Neuronal stem cell (in vitro differentiated cells): Measurements from ENCODE around the gene ABCC10.
A peak's percentile ranks its signal among the peaks of the same experiment; 100 is the strongest.
"Not testable (repeated sequence)": the region's sequence is repeated elsewhere in the genome, so short reads cannot be mapped to it uniquely, and the experiment has no call there.

Experiments used
- DNase-seq: peaks from one replicate; pipeline ENCODE4 v3.0.0-alpha.2; 2013; ENCODE audit warnings: low spot score
- H2AFZ ChIP-seq: one replicate; pipeline ENCODE4 v1.6.1; 2013; ENCODE audit warnings: mild to moderate bottlenecking, low read length, inconsistent platforms
- H2AK5ac ChIP-seq: 2 replicates; pipeline ENCODE4 v1.6.1; 2013; ENCODE audit warnings: low read depth, mild to moderate bottlenecking, inconsistent platforms, low read length, moderate library complexity, mixed read lengths
- H2BK120ac ChIP-seq: 2 replicates; pipeline ENCODE4 v1.6.1; 2013; ENCODE audit warnings: low read depth, mild to moderate bottlenecking, inconsistent platforms, low read length, moderate library complexity, mixed read lengths
- H2BK12ac ChIP-seq: one replicate; pipeline ENCODE4 v1.6.1; 2013; ENCODE audit warnings: low read length, inconsistent platforms
- H2BK15ac ChIP-seq: 2 replicates; pipeline ENCODE4 v1.6.1; 2013; ENCODE audit warnings: mild to moderate bottlenecking, low read length, inconsistent platforms, mixed read lengths
- H2BK5ac ChIP-seq: one replicate; pipeline ENCODE4 v1.6.1; 2013; ENCODE audit warnings: inconsistent platforms, mild to moderate bottlenecking, low read length, moderate library complexity
- H3K14ac ChIP-seq: one replicate; pipeline ENCODE4 v1.6.1; 2013; ENCODE audit warnings: low read length, inconsistent platforms
- H3K18ac ChIP-seq: 2 replicates; pipeline ENCODE4 v1.6.1; 2013; ENCODE audit warnings: low read length, inconsistent platforms
- H3K23ac ChIP-seq: 2 replicates; pipeline ENCODE4 v1.6.1; 2013; ENCODE audit warnings: low read depth, mild to moderate bottlenecking, mixed read lengths, low read length, inconsistent platforms; ENCODE audit not compliant: poor library complexity
- H3K27ac ChIP-seq: replicated peaks from 3 replicates; pipeline ENCODE4 v1.5.1; 2013; ENCODE audit warnings: low read length, inconsistent platforms
- H3K27me3 ChIP-seq, 3 experiments: 2 replicates each; pipeline ENCODE4 v1.6.1; 2013; ENCODE audit warnings: low read length in 3 of 3, mild to moderate bottlenecking in 2 of 3, inconsistent platforms in 1 of 3, low read depth in 1 of 3, mixed read lengths in 1 of 3, moderate library complexity in 1 of 3; ENCODE audit not compliant: control insufficient read depth in 3 of 3, insufficient read depth in 3 of 3
- H3K36me3 ChIP-seq, 2 donors: replicated peaks in 1 of 2; 2 replicates each; pipeline ENCODE4 v1.6.1; 2013; ENCODE audit warnings: low read length in 2 of 2; ENCODE audit not compliant: control insufficient read depth in 2 of 2, insufficient read depth in 2 of 2
- H3K4ac ChIP-seq: 2 replicates; pipeline ENCODE4 v1.6.1; 2013; ENCODE audit warnings: inconsistent platforms, mild to moderate bottlenecking, low read length, moderate library complexity
- H3K4me1 ChIP-seq, 2 donors: 1 replicate in 1 of 2; 2 replicates in 1 of 2; pipeline ENCODE4 v1.6.1; 2013; ENCODE audit warnings: low read length in 2 of 2, low read depth in 1 of 2; ENCODE audit not compliant: control insufficient read depth in 2 of 2, insufficient read depth in 1 of 2
- H3K4me2 ChIP-seq: one replicate; pipeline ENCODE4 v1.6.1; 2013; ENCODE audit warnings: mild to moderate bottlenecking, low read length, inconsistent platforms; ENCODE audit not compliant: insufficient read depth, poor library complexity, severe bottlenecking
- H3K4me3 ChIP-seq, 2 donors: 2 replicates each; pipeline ENCODE4 v1.5.1; 2013; ENCODE audit warnings: low read length in 2 of 2, mild to moderate bottlenecking in 2 of 2, inconsistent platforms in 1 of 2, moderate library complexity in 1 of 2
- H3K79me1 ChIP-seq: one replicate; pipeline ENCODE4 v1.6.1; 2013; ENCODE audit warnings: low read depth, mild to moderate bottlenecking, inconsistent platforms, low read length, moderate library complexity
- H3K9ac ChIP-seq: one replicate; pipeline ENCODE4 v1.6.1; 2013; ENCODE audit warnings: mild to moderate bottlenecking, low read depth, low read length, inconsistent platforms; ENCODE audit not compliant: poor library complexity
- H3K9me3 ChIP-seq, 2 donors: replicated peaks in 1 of 2; 2 replicates each; pipeline versions ENCODE3 to v1.6.1; 2013; ENCODE audit warnings: low read length in 2 of 2, mild to moderate bottlenecking in 2 of 2, inconsistent platforms in 1 of 2, low read depth in 1 of 2, mixed read lengths in 1 of 2, moderate library complexity in 1 of 2; ENCODE audit not compliant: control insufficient read depth in 2 of 2, insufficient read depth in 1 of 2
- H4K8ac ChIP-seq: one replicate; pipeline ENCODE4 v1.6.1; 2013; ENCODE audit warnings: low read depth, mild to moderate bottlenecking, inconsistent platforms, low read length, moderate library complexity
- H4K91ac ChIP-seq: one replicate; pipeline ENCODE4 v1.6.1; 2013; ENCODE audit warnings: low read length, low read depth, mild to moderate bottlenecking, inconsistent platforms; ENCODE audit not compliant: poor library complexity
- WGBS, 2 donors: extraction: QIAGEN DNeasy Blood & Tissue Kit; methylation state at CpG; one replicate each; pipeline ENCODE4 v1.1.7; 2013; ENCODE audit warnings: missing lambda C conversion rate in 2 of 2, mixed read lengths in 1 of 2; ENCODE audit not compliant: insufficient read length in 2 of 2, insufficient replicate concordance in 1 of 2; ENCODE audit errors: extremely low coverage in 2 of 2; 5-methylcytosine and 5-hydroxymethylcytosine counted together

ABCC10 gene

GRCh38 chr6:43497129-43497396 is 69.7 kb downstream of the ABCC10 start:
- Histone ChIP-seq H3K36me3 (peaks cover 28 to 56% of the 10 kb centered on the region in 2 donors), H3K14ac (no peak overlapping the region), H2BK5ac (no peak overlapping the region), H3K4me3 (no peak overlapping the region), H3K27me3 (no peaks in the 10 kb centered on the region), H3K4me1 (peaks cover 7 to 15% of the 10 kb centered on the region in 2 donors), H3K9me3 (no peaks in the 10 kb centered on the region), H3K27ac (no peak overlapping the region), H2AFZ (no peak overlapping the region), H4K91ac (no peak overlapping the region), H2AK5ac (no peak overlapping the region), H2BK15ac (no peak overlapping the region), H2BK120ac (no peak overlapping the region), H2BK12ac (no peak overlapping the region), H3K79me1 (peaks cover 14% of the 10 kb centered on the region), H3K18ac (no peak overlapping the region), H4K8ac (no peak overlapping the region), H3K9ac (no peak overlapping the region), H3K4ac (no peak overlapping the region), H3K23ac (no peak overlapping the region), H3K4me2 (no peak overlapping the region)
- WGBS, 2 donors = no CpG with 5 or more reads among the region's 6 CpGs
- no peak for DNase-seq

GRCh38 chr6:43497689-43498088 is 70.3 kb downstream of the ABCC10 start:
- WGBS, 2 donors = no CpG with 5 or more reads among the region's 12 CpGs
- peak overlapping the region; percentile 30 for H3K9ac ChIP-seq

GRCh38 chr6:43498291-43498690 is 71.0 kb downstream of the ABCC10 start:
- not testable (repeated sequence) for H2AFZ ChIP-seq, H3K9me3 ChIP-seq, H3K4me2 ChIP-seq, H2BK15ac ChIP-seq, H3K14ac ChIP-seq, H4K91ac ChIP-seq, H4K8ac ChIP-seq, H3K4ac ChIP-seq, H3K27me3 ChIP-seq, H3K23ac ChIP-seq, H3K4me3 ChIP-seq, H2BK120ac ChIP-seq, H3K9ac ChIP-seq, H3K18ac ChIP-seq, H2BK12ac ChIP-seq, DNase-seq, H2AK5ac ChIP-seq, H3K27ac ChIP-seq, H2BK5ac ChIP-seq
- peaks cover 7 to 15% of the 10 kb centered on the region in 2 donors for H3K4me1 ChIP-seq
- WGBS, 2 donors = no CpG with 5 or more reads among the region's 5 CpGs
- H3K79me1 ChIP-seq = peaks cover 10% of the 10 kb centered on the region
- H3K36me3 ChIP-seq = peaks cover 41 to 68% of the 10 kb centered on the region in 2 donors

More at GRCh38 chr6:43497689-43498088, 70.3 kb downstream of the ABCC10 start:
- Histone ChIP-seq H4K91ac (no peak overlapping the region), H3K9me3 (no peaks in the 10 kb centered on the region), H2BK120ac (no peak overlapping the region), H3K27ac (no peak overlapping the region), H4K8ac (no peak overlapping the region), H3K4me3 (no peak overlapping the region), H2BK15ac (no peak overlapping the region), H3K27me3 (no peaks in the 10 kb centered on the region), H2AFZ (no peak overlapping the region), H3K14ac (no peak overlapping the region), H3K4ac (no peak overlapping the region), H2AK5ac (no peak overlapping the region), H3K79me1 (peaks cover 10% of the 10 kb centered on the region), H2BK5ac (no peak overlapping the region), H2BK12ac (no peak overlapping the region), H3K18ac (no peak overlapping the region), H3K36me3 (peaks cover 35 to 62% of the 10 kb centered on the region in 2 donors), H3K4me2 (no peak overlapping the region), H3K23ac (no peak overlapping the region), H3K4me1 (peaks cover 7 to 15% of the 10 kb centered on the region in 2 donors)
- DNase-seq = no peak

GRCh38 chr6:43499028-43499815 is 71.9 kb downstream of the ABCC10 start:
- Histone ChIP-seq H2BK5ac (no peak overlapping the region), H3K4ac (no peak overlapping the region), H2AK5ac (no peak overlapping the region), H3K27me3 (no peaks in the 10 kb centered on the region), H2AFZ (no peak overlapping the region), H4K8ac (no peak overlapping the region), H3K27ac (no peak overlapping the region), H3K4me1 (peaks cover 7 to 15% of the 10 kb centered on the region in 2 donors), H3K9ac (no peak overlapping the region), H3K79me1 (peaks cover 10% of the 10 kb centered on the region), H3K23ac (no peak overlapping the region), H3K4me2 (no peak overlapping the region), H2BK120ac (no peak overlapping the region), H3K18ac (no peak overlapping the region), H2BK12ac (no peak overlapping the region), H2BK15ac (no peak overlapping the region), H3K36me3 (peaks cover 46 to 75% of the 10 kb centered on the region in 2 donors), H3K4me3 (no peak overlapping the region), H3K9me3 (peaks cover 0 to 2% of the 10 kb centered on the region in 2 donors), H4K91ac (no peak overlapping the region), H3K14ac (no peak overlapping the region)
- no CpG with 5 or more reads among the region's 12 CpGs for WGBS, 2 donors
- no peak for DNase-seq
